Ovary (tissue), 9 donors: Measurements from ENCODE around the gene MCF2L. TPM values are rescaled to one million over a fixed set of nuclear protein-coding genes. Genes with fewer than 3 reads are reported as not detected.
A peak's percentile ranks its signal among the peaks of the same experiment; 100 is the strongest.

Experiments used
- DNase-seq, 5 donors: peaks; one replicate each; pipeline ENCODE4 v3.0.0-alpha.2; 2019 to 2020
- H3K27ac ChIP-seq, 2 donors: fragments of 200-600 bp; one replicate each; pipeline versions ENCODE4 v1.5.1 to v1.8.0; 2019 to 2022
- H3K27me3 ChIP-seq: fragments of 200-600 bp; one replicate; pipeline ENCODE4 v1.8.0; 2022
- H3K36me3 ChIP-seq: fragments of 200-600 bp; sonication (generic); one replicate; pipeline ENCODE4 v1.5.1; 2019
- H3K4me1 ChIP-seq: one replicate; pipeline ENCODE4 v1.8.1; 2013; ENCODE audit warnings: mild to moderate bottlenecking, moderate library complexity; ENCODE audit not compliant: insufficient read depth
- H3K4me3 ChIP-seq: fragments of 200-600 bp; sonication (generic); one replicate; pipeline ENCODE4 v1.5.1; 2017
- H3K9me3 ChIP-seq, 2 donors: fragments of 200-600 bp in 1 of 2; sonication (generic) in 1 of 2; one replicate each; pipeline versions ENCODE4 v1.5.1 to v1.8.1; 2013 to 2019; ENCODE audit warnings: mild to moderate bottlenecking in 1 of 2, moderate library complexity in 1 of 2
- CTCF ChIP-seq, 3 donors: fragments of 450-650 bp in 2 of 3; fragments of 200-600 bp in 1 of 3; IDR thresholded peaks; one replicate each; pipeline versions ENCODE4 v1.5.1 to v1.8.0; 2016 to 2022; ENCODE audit warnings: antibody characterized with exemption in 3 of 3, mild to moderate bottlenecking in 1 of 3
- EP300 ChIP-seq: sonication (generic); formaldehyde crosslinking; IDR thresholded peaks from one replicate; pipeline ENCODE4 v1.6.1; 2017; ENCODE audit warnings: antibody characterized with exemption
- POLR2A ChIP-seq: fragments of 450-650 bp; IDR thresholded peaks from one replicate; pipeline ENCODE4 v1.6.1; 2017; ENCODE audit warnings: antibody characterized with exemption, mild to moderate bottlenecking, moderate library complexity
- WGBS, 3 donors: extraction: QIAGEN DNeasy Blood & Tissue Kit in 1 of 3; methylation state at CpG; one replicate each; pipeline versions ENCODE4 v1.1.5 to v1.1.7; 2013 to 2017; 5-methylcytosine and 5-hydroxymethylcytosine counted together
- intact Hi-C, 4 donors: fragments of 100-400 bp; cut with DNase I; formaldehyde crosslinking; loops; one replicate each; pipeline versions ENCODE4 v1.11.0 to v1.15.1; 2022 to 2023
- polyA plus RNA-seq, 2 donors: library from polyadenylated mRNA; stranded (reverse); fragments of 200-250 nt in 1 of 2; fragments of 350-450 nt in 1 of 2; fragmentation: Illumina TruSeq in 1 of 2; extraction: RNeasy Lipid Tissue Mini Kit (QIAGEN cat#74804) in 1 of 2; gene quantifications; one replicate each; pipeline ENCODE4 v1.2.3, GENCODE V29; 2013 to 2014
- total RNA-seq, 7 donors: library from RNA; depleted of rRNA in 2 of 7; stranded (reverse); fragments of >200 nt in 2 of 7; fragmentation: NEBNext Ultra II Directional in 3 of 7; extraction: Animal tissue kit (Norgen Biotek cat#: 25700) in 3 of 7; gene quantifications; one replicate each; pipeline versions ENCODE4 v1.1.0 to v1.2.4, GENCODE V29; 2016 to 2023
- donor health status: DM: no; HTN: no; CAD: no; lungs with moderate emphysema.
- donor health status: DM: no; HTN: no; CAD: no.
- donor health status: Bipolar disorder and iron deficiency.
- donor health status: DM: yes; HTN: yes; CAD: no.
- donor health status: DM: no; HTN: no; CAD: no.
- donor health status: DM: yes; HTN: yes; CAD: no.

Gene MCF2L
- total and polyA plus RNA-seq, 9 donors = 5.6 to 22.2 (median 8.7) TPM

GRCh38 chr13:113116871-113117271 is 147.9 kb downstream of the MCF2L start:
- TF ChIP-seq CTCF (IDR thresholded peaks at IDR 0.05) = no peak
- no peak for TF ChIP-seq POLR2A
- Histone ChIP-seq H3K27me3 (no peaks in the 10 kb centered on the region), H3K36me3 (no peaks in the 10 kb centered on the region), H3K4me1 (peaks cover under 1% of the 10 kb centered on the region), H3K27ac (no peak overlapping the region), H3K9me3 (no peaks in the 10 kb centered on the region), H3K4me3 (no peak overlapping the region)
- intact Hi-C loops = no loop called here
- WGBS, 3 donors = 90 to 93% (median 91%) methylated on average over 10 of the region's 10 CpGs
- peak in 1 of 5 donors; percentile 5 for DNase-seq

GRCh38 chr13:113117335-113117872 is 148.4 kb downstream of the MCF2L start:
- H3K36me3 ChIP-seq = no peaks in the 10 kb centered on the region
- H3K9me3 ChIP-seq = no peaks in the 10 kb centered on the region
- no peak overlapping the region for H3K27ac ChIP-seq
- peaks cover 3% of the 10 kb centered on the region for H3K4me1 ChIP-seq
- intact Hi-C loops = no loop called here
- no peak overlapping the region for H3K4me3 ChIP-seq
- 90 to 94% (median 91%) methylated on average over 26 of the region's 26 CpGs for WGBS, 3 donors
- DNase-seq = peak in 3 of 5 donors; percentile 4 to 13 (median 6)
- TF ChIP-seq POLR2A (no peak), CTCF (IDR thresholded peaks at IDR 0.05) (no peak), EP300 (no peak)
- H3K27me3 ChIP-seq = no peaks in the 10 kb centered on the region

GRCh38 chr13:113117911-113118260 is 148.9 kb downstream of the MCF2L start:
- intact Hi-C loops = no loop called here
- H3K4me3 ChIP-seq = no peak overlapping the region
- no peaks in the 10 kb centered on the region for H3K9me3 ChIP-seq
- DNase-seq = peak in 1 of 5 donors; percentile 8
- TF ChIP-seq POLR2A (no peak), EP300 (no peak), CTCF (IDR thresholded peaks at IDR 0.05) (no peak)
- no peaks in the 10 kb centered on the region for H3K27me3 ChIP-seq
- H3K36me3 ChIP-seq = no peaks in the 10 kb centered on the region
- WGBS, 3 donors = 79 to 89% (median 82%) methylated on average over 9 of the region's 9 CpGs
- H3K4me1 ChIP-seq = peaks cover 3% of the 10 kb centered on the region
- no peak overlapping the region for H3K27ac ChIP-seq

- Histone ChIP-seq H3K9me3 (no peaks in the 10 kb centered on the region), H3K36me3 (no peaks in the 10 kb centered on the region), H3K4me3 (no peak overlapping the region), H3K4me1 (peaks cover 6% of the 10 kb centered on the region), H3K27ac (no peak overlapping the region), H3K27me3 (no peaks in the 10 kb centered on the region)
- DNase-seq = peak in 2 of 5 donors; percentile 12 to 18
- WGBS, 3 donors = 85 to 90% (median 89%) methylated on average over 42 of the region's 42 CpGs
- TF ChIP-seq CTCF (IDR thresholded peaks at IDR 0.05) = no peak
- TF ChIP-seq POLR2A = no peak
- no peak for TF ChIP-seq EP300
- intact Hi-C loops = no loop called here
Measured at GRCh38 chr13:113118261-113119021, 149.4 kb downstream of the MCF2L start.
